ENCODE results near the gene CYP2J2. TPM values are rescaled to one million over a fixed set of nuclear protein-coding genes. Genes with fewer than 3 reads are reported as not detected.

Gene CYP2J2
- polyA plus RNA-seq, 4 donors = 15.4 to 87.4 (median 36.3) TPM

GRCh38 chr1:59967141-59967697 is 40.6 kb upstream of the CYP2J2 start:
- FAIRE-seq (no peak), DNase-seq (peak in 1 of 2 donors; percentile 31)
- H3K4me1 ChIP-seq (ENCODE audit: control insufficient read depth in 3 of 3, insufficient read depth in 2 of 3, low read depth in 1 of 3, low read length in 2 of 3) = no peaks in the 10 kb centered on the region
- no peak overlapping the region for H3K4me3 ChIP-seq (ENCODE audit: low read depth in 1 of 3, low read length in 3 of 3)
- H3K27me3 ChIP-seq (ENCODE audit: control insufficient read depth in 3 of 3, insufficient read depth in 3 of 3, low read length in 3 of 3) = no peaks in the 10 kb centered on the region
- no peaks in the 10 kb centered on the region for H3K36me3 ChIP-seq (ENCODE audit: control insufficient read depth in 3 of 3, insufficient read depth in 2 of 3, low read depth in 1 of 3, low read length in 3 of 3)
- 16 to 26% (median 18%) methylated on average over 6 of the region's 6 CpGs for WGBS, 3 donors
- no peaks in the 10 kb centered on the region for H3K9me3 ChIP-seq (ENCODE audit: control insufficient read depth in 2 of 2, insufficient read depth in 1 of 2, low read depth in 1 of 2, low read length in 1 of 2)
- H3K27ac ChIP-seq (ENCODE audit: low read depth in 1 of 3, low read length in 2 of 3) = no peak overlapping the region

DNA sequence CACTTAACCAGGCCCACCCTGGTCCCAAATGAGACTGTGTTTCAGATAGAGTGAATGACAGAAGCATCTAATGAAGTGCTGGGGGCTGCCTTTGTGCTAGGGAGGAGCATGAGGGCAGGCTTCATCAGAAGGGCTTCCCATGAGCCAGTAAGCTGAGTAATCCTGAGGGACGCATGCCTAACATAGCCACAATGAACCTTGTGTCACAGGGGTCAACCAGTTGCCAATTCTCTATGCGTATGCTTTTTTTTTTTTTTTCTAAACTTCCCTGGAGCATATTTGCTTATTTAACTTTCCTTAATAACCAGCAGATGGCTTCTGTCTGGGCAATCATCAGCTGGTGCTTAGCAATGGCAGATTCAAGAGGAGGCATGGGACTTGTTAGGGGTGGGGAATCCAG is 25.5 kb upstream of the CYP2J2 start:
- H3K27ac ChIP-seq (ENCODE audit: low read depth in 1 of 3, low read length in 2 of 3) = no peak overlapping the region
- DNase-seq (no peak), FAIRE-seq (no peak)
- no peak overlapping the region for H3K4me3 ChIP-seq (ENCODE audit: low read depth in 1 of 3, low read length in 3 of 3)
- no peaks in the 10 kb centered on the region for H3K36me3 ChIP-seq (ENCODE audit: control insufficient read depth in 3 of 3, insufficient read depth in 2 of 3, low read depth in 1 of 3, low read length in 3 of 3)
- H3K9me3 ChIP-seq (ENCODE audit: control insufficient read depth in 2 of 2, insufficient read depth in 1 of 2, low read depth in 1 of 2, low read length in 1 of 2) = no peaks in the 10 kb centered on the region
- WGBS, 3 donors = 83 to 94% (median 87%) methylated on average over 2 of the region's 2 CpGs
- no peaks in the 10 kb centered on the region for H3K27me3 ChIP-seq (ENCODE audit: control insufficient read depth in 3 of 3, insufficient read depth in 3 of 3, low read length in 3 of 3)
- no peaks in the 10 kb centered on the region for H3K4me1 ChIP-seq (ENCODE audit: control insufficient read depth in 3 of 3, insufficient read depth in 2 of 3, low read depth in 1 of 3, low read length in 2 of 3)

DNA sequence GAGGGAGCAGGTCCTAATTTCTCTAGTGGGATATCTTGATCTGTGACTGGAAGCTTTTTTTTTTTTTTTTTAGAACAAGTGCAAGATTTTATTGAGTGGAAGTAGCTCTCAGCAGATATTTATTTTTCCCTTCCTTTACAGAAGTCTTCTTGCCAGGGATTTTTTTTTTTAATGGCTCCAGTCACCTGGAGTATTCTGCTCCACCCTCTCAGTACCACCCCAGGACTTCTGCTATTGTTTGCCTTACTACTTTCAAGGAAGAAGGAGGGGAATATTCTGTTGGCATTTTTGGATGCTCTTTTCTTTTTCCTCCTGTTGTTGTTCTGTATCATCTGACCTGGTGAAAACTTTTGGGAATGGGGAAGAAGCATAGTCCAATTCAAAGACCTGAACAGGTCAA is 23.1 kb upstream of the CYP2J2 start:
- Histone ChIP-seq H3K9me3 (ENCODE audit: control insufficient read depth in 2 of 2, insufficient read depth in 1 of 2, low read depth in 1 of 2, low read length in 1 of 2) (no peaks in the 10 kb centered on the region), H3K4me1 (ENCODE audit: control insufficient read depth in 3 of 3, insufficient read depth in 2 of 3, low read depth in 1 of 3, low read length in 2 of 3) (no peaks in the 10 kb centered on the region), H3K36me3 (ENCODE audit: control insufficient read depth in 3 of 3, insufficient read depth in 2 of 3, low read depth in 1 of 3, low read length in 3 of 3) (no peaks in the 10 kb centered on the region), H3K4me3 (ENCODE audit: low read depth in 1 of 3, low read length in 3 of 3) (no peak overlapping the region), H3K27ac (ENCODE audit: low read depth in 1 of 3, low read length in 2 of 3) (no peak overlapping the region), H3K27me3 (ENCODE audit: control insufficient read depth in 3 of 3, insufficient read depth in 3 of 3, low read length in 3 of 3) (no peaks in the 10 kb centered on the region)
- DNase-seq (no peak), FAIRE-seq (no peak)

GRCh38 chr1:59948990-59949389 is 22.4 kb upstream of the CYP2J2 start:
- no peak for DNase-seq
- Histone ChIP-seq H3K4me1 (ENCODE audit: control insufficient read depth in 3 of 3, insufficient read depth in 2 of 3, low read depth in 1 of 3, low read length in 2 of 3) (no peaks in the 10 kb centered on the region), H3K27me3 (ENCODE audit: control insufficient read depth in 3 of 3, insufficient read depth in 3 of 3, low read length in 3 of 3) (no peaks in the 10 kb centered on the region), H3K36me3 (ENCODE audit: control insufficient read depth in 3 of 3, insufficient read depth in 2 of 3, low read depth in 1 of 3, low read length in 3 of 3) (no peaks in the 10 kb centered on the region), H3K27ac (ENCODE audit: low read depth in 1 of 3, low read length in 2 of 3) (no peak overlapping the region), H3K9me3 (ENCODE audit: control insufficient read depth in 2 of 2, insufficient read depth in 1 of 2, low read depth in 1 of 2, low read length in 1 of 2) (no peaks in the 10 kb centered on the region), H3K4me3 (ENCODE audit: low read depth in 1 of 3, low read length in 3 of 3) (no peak overlapping the region)
- no peak for FAIRE-seq
- 25 to 57% (median 32%) methylated on average over 1 of the region's 1 CpG for WGBS, 3 donors

DNA sequence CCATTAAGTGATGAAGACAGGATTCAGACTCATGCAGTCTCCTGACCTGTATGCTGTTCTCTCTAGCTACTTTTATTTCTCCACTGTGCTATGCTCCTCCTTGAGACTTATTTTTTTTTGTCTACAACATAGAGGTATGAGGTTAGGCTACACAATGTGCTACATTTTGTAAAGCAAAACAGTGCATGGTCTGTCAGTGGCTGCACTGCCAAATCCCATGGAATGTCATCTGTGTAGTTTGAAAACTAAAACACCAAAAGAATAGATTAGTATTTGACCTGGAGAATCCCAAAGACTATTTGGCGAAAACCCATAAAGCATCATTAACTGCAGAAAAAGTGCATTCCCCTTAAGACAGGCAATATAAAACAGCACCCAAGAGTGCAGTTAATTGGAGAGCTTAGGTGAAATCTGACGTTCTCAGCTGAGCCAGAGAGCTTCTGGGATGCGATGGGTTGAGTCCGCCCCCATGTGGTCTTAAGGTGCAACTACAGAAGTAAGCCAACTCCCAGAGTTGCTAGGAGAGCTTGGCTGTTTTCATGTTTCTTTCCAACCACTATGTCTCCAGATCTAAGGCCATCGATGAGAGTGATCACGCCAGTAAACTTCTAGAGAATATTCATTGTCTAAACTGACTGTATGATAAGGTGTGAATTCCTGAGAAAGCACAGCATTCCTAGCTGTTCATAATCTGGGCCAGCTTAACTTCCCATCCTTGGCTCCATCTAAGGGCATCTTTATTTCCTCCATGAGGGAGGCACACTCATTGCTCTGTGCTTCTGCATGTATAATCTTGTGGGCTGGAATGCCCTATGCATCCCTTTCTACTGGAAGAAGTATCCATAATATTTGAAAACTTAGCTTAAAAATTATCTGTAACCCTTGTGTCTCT is 20.7 kb upstream of the CYP2J2 start:
- no peaks in the 10 kb centered on the region for H3K27me3 ChIP-seq (ENCODE audit: control insufficient read depth in 3 of 3, insufficient read depth in 3 of 3, low read length in 3 of 3)
- no peaks in the 10 kb centered on the region for H3K9me3 ChIP-seq (ENCODE audit: control insufficient read depth in 2 of 2, insufficient read depth in 1 of 2, low read depth in 1 of 2, low read length in 1 of 2)
- no peak overlapping the region for H3K4me3 ChIP-seq (ENCODE audit: low read depth in 1 of 3, low read length in 3 of 3)
- H3K36me3 ChIP-seq (ENCODE audit: control insufficient read depth in 3 of 3, insufficient read depth in 2 of 3, low read depth in 1 of 3, low read length in 3 of 3) = no peaks in the 10 kb centered on the region
- no peaks in the 10 kb centered on the region for H3K4me1 ChIP-seq (ENCODE audit: control insufficient read depth in 3 of 3, insufficient read depth in 2 of 3, low read depth in 1 of 3, low read length in 2 of 3)
- DNase-seq = peak; percentile 75 to 77
- no peak for FAIRE-seq
- WGBS, 3 donors = 1 to 4% (median 1%) methylated on average over 6 of the region's 6 CpGs
- no peak overlapping the region for H3K27ac ChIP-seq (ENCODE audit: low read depth in 1 of 3, low read length in 2 of 3)

DNA sequence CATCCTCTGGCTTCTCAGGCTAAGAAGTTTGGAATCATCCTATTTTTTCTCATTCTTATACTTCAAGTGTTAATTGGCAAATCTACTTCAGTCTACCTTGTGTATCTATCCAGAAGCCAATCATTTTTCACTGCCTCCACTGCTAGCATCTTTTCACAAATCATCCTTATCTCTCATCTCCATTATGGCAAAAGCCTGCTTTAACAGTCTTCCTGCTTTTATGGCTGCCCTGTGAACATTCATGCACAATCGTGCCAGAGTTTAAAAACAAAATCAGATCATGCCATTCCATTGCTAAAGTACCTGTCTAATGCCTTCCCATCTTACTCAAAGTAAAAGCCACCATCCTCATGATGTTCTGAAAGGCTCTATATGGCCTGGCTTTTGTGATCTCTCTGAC is 19.2 kb upstream of the CYP2J2 start:
- Histone ChIP-seq H3K4me1 (ENCODE audit: control insufficient read depth in 3 of 3, insufficient read depth in 2 of 3, low read depth in 1 of 3, low read length in 2 of 3) (no peaks in the 10 kb centered on the region), H3K27ac (ENCODE audit: low read depth in 1 of 3, low read length in 2 of 3) (no peak overlapping the region), H3K9me3 (ENCODE audit: control insufficient read depth in 2 of 2, insufficient read depth in 1 of 2, low read depth in 1 of 2, low read length in 1 of 2) (no peaks in the 10 kb centered on the region), H3K4me3 (ENCODE audit: low read depth in 1 of 3, low read length in 3 of 3) (no peak overlapping the region), H3K36me3 (ENCODE audit: control insufficient read depth in 3 of 3, insufficient read depth in 2 of 3, low read depth in 1 of 3, low read length in 3 of 3) (no peaks in the 10 kb centered on the region), H3K27me3 (ENCODE audit: control insufficient read depth in 3 of 3, insufficient read depth in 3 of 3, low read length in 3 of 3) (no peaks in the 10 kb centered on the region)
- FAIRE-seq (no peak), DNase-seq (no peak)
- WGBS, 3 donors = 14 to 28% (median 17%) methylated on average over 1 of the region's 1 CpG

GRCh38 chr1:59939393-59939792 is 12.8 kb upstream of the CYP2J2 start:
- H3K27ac ChIP-seq (ENCODE audit: low read depth in 1 of 3, low read length in 2 of 3) = no peak overlapping the region
- no peak for FAIRE-seq
- no peaks in the 10 kb centered on the region for H3K36me3 ChIP-seq (ENCODE audit: control insufficient read depth in 3 of 3, insufficient read depth in 2 of 3, low read depth in 1 of 3, low read length in 3 of 3)
- H3K9me3 ChIP-seq (ENCODE audit: control insufficient read depth in 2 of 2, insufficient read depth in 1 of 2, low read depth in 1 of 2, low read length in 1 of 2) = no peaks in the 10 kb centered on the region
- H3K27me3 ChIP-seq (ENCODE audit: control insufficient read depth in 3 of 3, insufficient read depth in 3 of 3, low read length in 3 of 3) = no peaks in the 10 kb centered on the region
- WGBS, 3 donors = 71 to 85% (median 77%) methylated on average over 4 of the region's 4 CpGs
- no peak overlapping the region for H3K4me3 ChIP-seq (ENCODE audit: low read depth in 1 of 3, low read length in 3 of 3)
- no peaks in the 10 kb centered on the region for H3K4me1 ChIP-seq (ENCODE audit: control insufficient read depth in 3 of 3, insufficient read depth in 2 of 3, low read depth in 1 of 3, low read length in 2 of 3)
- no peak for DNase-seq

- no peaks in the 10 kb centered on the region for H3K36me3 ChIP-seq (ENCODE audit: control insufficient read depth in 3 of 3, insufficient read depth in 2 of 3, low read depth in 1 of 3, low read length in 3 of 3)
- DNase-seq = no peak
- WGBS, 3 donors = 80 to 91% (median 81%) methylated on average over 3 of the region's 3 CpGs
- no peaks in the 10 kb centered on the region for H3K27me3 ChIP-seq (ENCODE audit: control insufficient read depth in 3 of 3, insufficient read depth in 3 of 3, low read length in 3 of 3)
- H3K4me3 ChIP-seq (ENCODE audit: low read depth in 1 of 3, low read length in 3 of 3) = no peak overlapping the region
- no peaks in the 10 kb centered on the region for H3K9me3 ChIP-seq (ENCODE audit: control insufficient read depth in 2 of 2, insufficient read depth in 1 of 2, low read depth in 1 of 2, low read length in 1 of 2)
- H3K4me1 ChIP-seq (ENCODE audit: control insufficient read depth in 3 of 3, insufficient read depth in 2 of 3, low read depth in 1 of 3, low read length in 2 of 3) = no peaks in the 10 kb centered on the region
- FAIRE-seq = no peak
- no peak overlapping the region for H3K27ac ChIP-seq (ENCODE audit: low read depth in 1 of 3, low read length in 2 of 3)
Observed at GRCh38 chr1:59937636-59938210, 11.2 kb upstream of the CYP2J2 start.

Data from small intestine (tissue), 7 donors.